Measurements from ENCODE around the gene ADCY5. TPM values are rescaled to one million over a fixed set of nuclear protein-coding genes. Genes with fewer than 3 reads are reported as not detected.

The ADCY5 gene
- total RNA-seq, 2 donors from 2014 or later = 3.9 to 5.2 TPM

DNA sequence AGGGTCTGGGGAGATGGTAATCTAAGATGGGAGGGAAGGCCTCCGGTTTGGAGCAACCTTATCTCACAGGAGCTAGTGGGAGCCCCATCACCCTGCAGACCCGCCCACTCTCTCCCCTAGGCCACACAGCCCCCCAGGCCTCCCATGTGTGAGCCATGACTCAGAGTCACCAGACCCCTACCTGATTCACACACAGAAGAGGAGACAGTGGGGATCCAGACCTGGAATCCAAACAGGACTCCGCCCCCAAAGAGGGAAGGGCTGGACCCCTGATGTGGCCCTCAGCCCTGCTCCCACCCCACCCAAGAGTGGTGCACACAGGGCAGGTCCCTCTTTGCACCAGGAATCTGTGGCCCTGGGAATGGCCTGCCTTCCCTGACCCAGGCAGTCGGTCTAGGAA is 97.4 kb downstream of the ADCY5 start:
- no peak overlapping the region for H3K4me3 Mint-ChIP-seq
- DNase-seq = peak; percentile 54
- no peaks in the 10 kb centered on the region for H3K9me3 Mint-ChIP-seq
- H3K4me1 Mint-ChIP-seq = peaks cover 3% of the 10 kb centered on the region
- WGBS, 2 experiments (ENCODE audit: insufficient coverage in 1 of 2, insufficient read length in 1 of 2) = 79 to 80% methylated on average over 1 to 3 of the region's 4 CpGs
- H3K27ac Mint-ChIP-seq = no peak overlapping the region
- Histone ChIP-seq H3K4me3 (ENCODE audit: low read length) (no peak overlapping the region), H3K4me1 (ENCODE audit: control insufficient read depth, insufficient read depth, low read length) (no peaks in the 10 kb centered on the region), H3K9ac (ENCODE audit: extremely low read depth, low read length, poor library complexity, severe bottlenecking) (no peak overlapping the region), H3K27me3 (ENCODE audit: control insufficient read depth, insufficient read depth, low read length, poor library complexity, severe bottlenecking) (no peaks in the 10 kb centered on the region), H3K27ac (ENCODE audit: low read depth, low read length) (no peak overlapping the region), H3K9me3 (ENCODE audit: control insufficient read depth, low read length) (no peaks in the 10 kb centered on the region), H3K36me3 (ENCODE audit: control insufficient read depth, insufficient read depth, low read length) (no peaks in the 10 kb centered on the region)
- no peaks in the 10 kb centered on the region for H3K36me3 Mint-ChIP-seq (ENCODE audit: low read depth)
- peaks cover 6% of the 10 kb centered on the region for H3K27me3 Mint-ChIP-seq (ENCODE audit: insufficient read depth)
- no peak for TF ChIP-seq CTCF (conservative IDR thresholded peaks at IDR 0.05)

DNA sequence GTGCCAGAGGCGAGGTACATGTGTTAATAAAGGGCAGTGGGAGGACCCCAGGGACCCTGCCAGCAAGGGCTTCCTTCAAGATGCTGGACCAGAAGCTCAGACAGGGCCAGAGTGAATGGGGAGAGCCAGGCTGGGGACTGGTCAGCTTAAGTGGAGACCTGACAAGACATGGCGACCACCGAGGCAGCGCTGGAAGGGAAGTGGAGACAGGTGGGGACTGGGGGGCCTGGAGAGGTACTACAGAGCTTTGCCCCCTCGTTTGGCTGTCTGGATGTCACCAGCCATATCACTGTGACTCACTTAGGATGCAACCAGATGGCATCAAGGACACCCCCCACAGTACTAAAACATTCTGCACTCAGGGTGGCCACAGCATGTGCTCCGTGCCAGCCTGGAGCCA is 97.9 kb downstream of the ADCY5 start:
- no peaks in the 10 kb centered on the region for H3K9me3 ChIP-seq (ENCODE audit: control insufficient read depth, low read length)
- H3K4me3 ChIP-seq (ENCODE audit: low read length) = no peak overlapping the region
- 88 to 94% methylated on average over 5 to 6 of the region's 6 CpGs for WGBS, 2 experiments (ENCODE audit: insufficient coverage in 1 of 2, insufficient read length in 1 of 2)
- H3K9ac ChIP-seq (ENCODE audit: extremely low read depth, low read length, poor library complexity, severe bottlenecking) = no peak overlapping the region
- Mint-ChIP-seq H3K4me1 (peaks cover 4% of the 10 kb centered on the region), H3K27ac (no peak overlapping the region), H3K4me3 (no peak overlapping the region), H3K27me3 (ENCODE audit: insufficient read depth) (peaks cover 6% of the 10 kb centered on the region), H3K9me3 (no peaks in the 10 kb centered on the region), H3K36me3 (ENCODE audit: low read depth) (no peaks in the 10 kb centered on the region)
- no peak overlapping the region for H3K27ac ChIP-seq (ENCODE audit: low read depth, low read length)
- peak; percentile 27 for DNase-seq
- H3K4me1 ChIP-seq (ENCODE audit: control insufficient read depth, insufficient read depth, low read length) = no peaks in the 10 kb centered on the region
- H3K27me3 ChIP-seq (ENCODE audit: control insufficient read depth, insufficient read depth, low read length, poor library complexity, severe bottlenecking) = no peaks in the 10 kb centered on the region
- no peak for TF ChIP-seq CTCF (conservative IDR thresholded peaks at IDR 0.05)
- no peaks in the 10 kb centered on the region for H3K36me3 ChIP-seq (ENCODE audit: control insufficient read depth, insufficient read depth, low read length)

DNA sequence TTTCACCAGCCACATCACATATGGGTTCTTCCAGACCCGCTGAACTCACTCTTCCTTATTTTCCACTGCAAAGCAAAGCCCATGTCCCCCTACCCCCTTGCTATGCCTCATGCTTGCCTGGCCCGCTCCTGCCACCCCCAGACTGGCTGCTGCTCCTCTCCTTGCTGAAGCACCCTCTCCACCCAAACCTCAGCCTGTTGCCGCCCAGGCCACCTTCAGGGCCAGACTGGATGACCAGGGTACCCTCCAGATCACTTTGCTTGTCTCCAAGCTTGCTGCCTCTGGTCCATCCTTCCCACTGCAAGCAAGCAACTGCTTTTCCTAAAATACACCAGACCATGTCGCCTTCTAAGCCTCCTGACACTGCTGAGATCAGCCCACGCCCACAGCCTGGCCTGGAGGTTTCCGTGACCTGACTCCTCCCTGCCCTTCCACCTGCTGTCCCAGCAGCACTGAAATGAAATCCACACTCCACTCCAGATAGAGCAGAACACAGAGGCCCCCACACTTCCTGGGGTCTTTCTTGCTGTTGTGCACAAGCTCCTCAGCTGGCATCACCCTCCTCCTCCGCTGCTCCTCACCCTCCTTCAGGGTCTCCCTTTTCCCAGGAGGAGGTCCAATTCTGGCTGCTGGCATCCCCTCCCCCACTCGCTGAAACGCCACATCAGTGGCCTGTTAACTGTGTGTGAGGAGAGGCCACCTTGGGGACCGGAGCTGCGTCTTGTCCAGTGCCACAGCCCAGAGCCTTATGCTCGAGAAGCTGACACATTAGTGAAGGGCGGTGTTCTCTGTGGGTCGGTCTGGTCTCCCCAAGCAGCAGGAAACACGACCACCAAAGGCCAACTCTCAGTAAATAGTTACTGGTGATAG is 99.1 kb downstream of the ADCY5 start:
- no peaks in the 10 kb centered on the region for H3K36me3 Mint-ChIP-seq (ENCODE audit: low read depth)
- no peak overlapping the region for H3K27ac Mint-ChIP-seq
- Histone ChIP-seq H3K4me1 (ENCODE audit: control insufficient read depth, insufficient read depth, low read length) (no peaks in the 10 kb centered on the region), H3K9me3 (ENCODE audit: control insufficient read depth, low read length) (no peaks in the 10 kb centered on the region), H3K4me3 (ENCODE audit: low read length) (no peak overlapping the region), H3K9ac (ENCODE audit: extremely low read depth, low read length, poor library complexity, severe bottlenecking) (no peak overlapping the region), H3K36me3 (ENCODE audit: control insufficient read depth, insufficient read depth, low read length) (no peaks in the 10 kb centered on the region), H3K27ac (ENCODE audit: low read depth, low read length) (no peak overlapping the region), H3K27me3 (ENCODE audit: control insufficient read depth, insufficient read depth, low read length, poor library complexity, severe bottlenecking) (no peaks in the 10 kb centered on the region)
- peaks cover 6% of the 10 kb centered on the region for H3K27me3 Mint-ChIP-seq (ENCODE audit: insufficient read depth)
- peaks cover 9% of the 10 kb centered on the region for H3K4me1 Mint-ChIP-seq
- no peak for TF ChIP-seq CTCF (conservative IDR thresholded peaks at IDR 0.05)
- H3K9me3 Mint-ChIP-seq = no peaks in the 10 kb centered on the region
- 90% methylated on average over 10 to 15 of the region's 15 CpGs for WGBS, 2 experiments (ENCODE audit: insufficient coverage in 1 of 2, insufficient read length in 1 of 2)
- H3K4me3 Mint-ChIP-seq = no peak overlapping the region
- no peak for DNase-seq
